Right ventricle myocardium inferior (tissue), 1 donor: ENCODE data around the gene RAD54L2. TPM values are rescaled to one million over a fixed set of nuclear protein-coding genes. Genes with fewer than 3 reads are reported as not detected.

Experiments used
- ATAC-seq: fragments of 200-7000 bp; cut with Tn5 transposase; one replicate; pipeline ENCODE4 v1.9.1; 2020; ENCODE audit warnings: mild to moderate bottlenecking, moderate library complexity
- DNase-seq: peaks from one replicate; pipeline ENCODE4 v3.0.0; 2021; ENCODE audit errors: missing footprints
- intact Hi-C: fragments of 100-400 bp; cut with DNase I; formaldehyde crosslinking; loops from one replicate; pipeline ENCODE4 v1.11.0; 2022
- total RNA-seq: library from RNA; stranded (reverse); fragmentation: NEBNext Ultra II Directional; extraction: Animal tissue kit (Norgen Biotek cat#: 25700); gene quantifications from one replicate; pipeline ENCODE4 v1.2.1, GENCODE V29; 2021
- donor health status: DM: no; HTN: yes; CAD: no; lungs with severe emphysema.

Gene RAD54L2
- total RNA-seq, 1 donor from 2014 or later, result 10.3 TPM

DNA sequence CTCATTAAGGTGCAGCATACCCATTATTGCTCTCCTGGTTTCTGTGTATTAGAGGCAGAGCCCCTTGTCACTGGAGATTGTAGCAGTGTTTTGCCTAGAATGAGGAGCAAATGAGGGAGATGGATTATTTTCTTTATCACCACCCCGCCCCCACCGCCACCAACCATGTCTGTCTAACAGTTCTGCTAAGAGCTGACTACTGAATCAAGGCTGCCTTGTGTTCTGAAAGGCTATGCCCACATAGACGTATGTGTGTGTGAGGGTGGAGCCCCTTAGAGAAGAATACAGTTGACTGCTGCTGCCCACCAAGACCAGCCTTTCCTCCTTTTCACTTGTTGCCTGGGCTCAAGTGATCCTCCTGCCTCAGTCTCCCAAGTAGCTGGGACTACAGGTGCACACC lies 47.4 kb downstream of the RAD54L2 start:
- intact Hi-C loops, result no loop called here
- no peak for ATAC-seq
- DNase-seq, result no peak

Other genes with a start within 250 kb of the RAD54L2 start
- 46.1 TPM for gene MANF, start 153.4 kb upstream of the RAD54L2 start, total RNA-seq
- 11.8 TPM for gene RBM15B, start 147.4 kb upstream of the RAD54L2 start, total RNA-seq
- gene DCAF1, start 38.7 kb upstream of the RAD54L2 start, total RNA-seq, result 15.1 TPM
- gene TEX264, start 132.5 kb downstream of the RAD54L2 start, total RNA-seq, result 37.1 TPM
- gene GRM2, start 168.3 kb downstream of the RAD54L2 start, total RNA-seq, result 0.03 TPM
- not detected for gene IQCF6, start 240.5 kb downstream of the RAD54L2 start, total RNA-seq